Smooth muscle cell (in vitro differentiated cells): ENCODE results near the gene JUNB. TPM values are rescaled to one million over a fixed set of nuclear protein-coding genes. Genes with fewer than 3 reads are reported as not detected.
"Not testable (repeated sequence)": the region's sequence is repeated elsewhere in the genome, so short reads cannot be mapped to it uniquely, and the experiment has no call there.

ENCODE experiments used
- DNase-seq: peaks from one replicate; lab custom pipeline; 2025; ENCODE audit not compliant: unreplicated experiment; lab: John Stamatoyannopoulos, UW
- H2AFZ ChIP-seq: fragments of 200-600 bp; sonication (generic); 2 replicates; pipeline ENCODE4 v1.6.0; 2016; ENCODE audit warnings: antibody characterized with exemption, low read depth, mild to moderate bottlenecking
- H3F3A ChIP-seq: fragments of 200-600 bp; sonication (generic); 2 replicates; pipeline ENCODE4 v1.6.0; 2017; ENCODE audit warnings: antibody characterized with exemption, low read depth
- H3K27ac ChIP-seq: fragments of 200-600 bp; sonication (generic); 2 replicates; pipeline ENCODE4 v1.5.1; 2016; ENCODE audit warnings: low read depth, mild to moderate bottlenecking
- H3K27me3 ChIP-seq: fragments of 200-600 bp; sonication (generic); 2 replicates; pipeline ENCODE4 v1.6.1; 2016; ENCODE audit warnings: low read depth, mild to moderate bottlenecking
- H3K36me3 ChIP-seq: fragments of 200-600 bp; sonication (generic); 2 replicates; pipeline ENCODE4 v1.5.1; 2016; ENCODE audit warnings: low read depth
- H3K4me1 ChIP-seq: fragments of 200-600 bp; sonication (generic); 2 replicates; pipeline ENCODE4 v1.5.1; 2016; ENCODE audit warnings: low read depth
- H3K4me2 ChIP-seq: fragments of 200-600 bp; sonication (generic); 2 replicates; pipeline ENCODE4 v1.6.0; 2016; ENCODE audit warnings: mild to moderate bottlenecking
- H3K4me3 ChIP-seq: fragments of 200-600 bp; sonication (generic); 2 replicates; pipeline ENCODE4 v1.5.1; 2016; ENCODE audit warnings: mild to moderate bottlenecking
- H3K79me2 ChIP-seq: fragments of 200-600 bp; sonication (generic); 2 replicates; pipeline ENCODE4 v1.6.0; 2016; ENCODE audit warnings: low read depth, mild to moderate bottlenecking
- H3K9ac ChIP-seq: fragments of 200-600 bp; sonication (generic); 2 replicates; pipeline ENCODE4 v1.6.0; 2016; ENCODE audit warnings: low read depth
- H3K9me3 ChIP-seq: fragments of 200-600 bp; sonication (generic); replicated peaks from 2 replicates; pipeline ENCODE4 v1.5.1; 2016; ENCODE audit warnings: low read depth
- H4K20me1 ChIP-seq: fragments of 200-600 bp; sonication (generic); 2 replicates; pipeline ENCODE4 v1.6.0; 2016; ENCODE audit warnings: low read depth
- WGBS: methylation state at CpG from one replicate; pipeline ENCODE4 v1.1.7; 2016; ENCODE audit warnings: low lambda C conversion rate; 5-methylcytosine and 5-hydroxymethylcytosine counted together
- polyA plus RNA-seq: library from polyadenylated mRNA; unstranded; fragments of >200 nt; fragmentation: Nextera tagmentation; extraction: Ambion mirVana; gene quantifications from 2 replicates; pipeline ENCODE4 v1.2.1, GENCODE V29; 2016
- total RNA-seq: library from RNA; depleted of rRNA; stranded (reverse); fragments of >200 nt; gene quantifications from 2 replicates; pipeline ENCODE4 v1.2.3, GENCODE V29; 2014
- TF ChIP-seq, protein P1 (sequence below): fragments of 200-600 bp; sonication (generic); IDR thresholded peaks from 2 replicates; pipeline ENCODE4 v1.5.1; 2017; ENCODE audit warnings: borderline replicate concordance, mild to moderate bottlenecking, antibody characterized with exemption; ENCODE audit not compliant: insufficient read depth, poor library complexity, severe bottlenecking

The JUNB gene
- total and polyA plus RNA-seq, 2 experiments from 2014 or later = 687 to 1,575 TPM

DNA sequence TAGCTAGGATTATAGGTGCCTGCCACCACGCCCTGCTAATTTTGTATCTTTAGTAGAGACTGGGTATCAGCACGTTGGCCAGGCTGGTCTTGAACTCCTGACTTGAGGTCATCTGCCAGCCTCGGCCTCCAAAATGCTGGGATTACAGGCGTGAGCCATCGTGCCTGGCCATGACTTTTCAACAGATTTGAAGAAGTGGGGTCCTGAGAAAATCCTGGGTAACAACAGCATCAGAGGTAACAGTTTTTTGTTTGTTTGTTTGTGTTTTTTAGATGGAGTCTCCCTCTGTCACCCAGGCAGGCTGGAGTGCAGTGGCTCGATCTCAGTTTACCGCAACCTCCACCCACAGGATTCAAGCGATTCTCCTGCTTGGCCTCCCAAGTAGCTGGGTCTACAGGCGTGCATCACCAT lies 3.7 kb downstream of the JUNB start:
- H3K36me3 ChIP-seq = no peaks in the 10 kb centered on the region
- H3K4me3 ChIP-seq = peak overlapping the region; percentile 4
- H3K79me2 ChIP-seq = peaks cover 20% of the 10 kb centered on the region
- WGBS = 88% methylated on average over 9 of the region's 9 CpGs
- H3K9ac ChIP-seq = no peak overlapping the region
- no peak overlapping the region for H2AFZ ChIP-seq
- H3F3A ChIP-seq = peaks cover 30% of the 10 kb centered on the region
- H3K4me2 ChIP-seq = peak overlapping the region; percentile 93
- H3K4me1 ChIP-seq = peaks cover 9% of the 10 kb centered on the region
- H3K27me3 ChIP-seq = no peaks in the 10 kb centered on the region
- no peak for DNase-seq
- no peaks in the 10 kb centered on the region for H3K9me3 ChIP-seq
- H4K20me1 ChIP-seq = peaks cover 24% of the 10 kb centered on the region
- TF ChIP-seq, protein P1, sequence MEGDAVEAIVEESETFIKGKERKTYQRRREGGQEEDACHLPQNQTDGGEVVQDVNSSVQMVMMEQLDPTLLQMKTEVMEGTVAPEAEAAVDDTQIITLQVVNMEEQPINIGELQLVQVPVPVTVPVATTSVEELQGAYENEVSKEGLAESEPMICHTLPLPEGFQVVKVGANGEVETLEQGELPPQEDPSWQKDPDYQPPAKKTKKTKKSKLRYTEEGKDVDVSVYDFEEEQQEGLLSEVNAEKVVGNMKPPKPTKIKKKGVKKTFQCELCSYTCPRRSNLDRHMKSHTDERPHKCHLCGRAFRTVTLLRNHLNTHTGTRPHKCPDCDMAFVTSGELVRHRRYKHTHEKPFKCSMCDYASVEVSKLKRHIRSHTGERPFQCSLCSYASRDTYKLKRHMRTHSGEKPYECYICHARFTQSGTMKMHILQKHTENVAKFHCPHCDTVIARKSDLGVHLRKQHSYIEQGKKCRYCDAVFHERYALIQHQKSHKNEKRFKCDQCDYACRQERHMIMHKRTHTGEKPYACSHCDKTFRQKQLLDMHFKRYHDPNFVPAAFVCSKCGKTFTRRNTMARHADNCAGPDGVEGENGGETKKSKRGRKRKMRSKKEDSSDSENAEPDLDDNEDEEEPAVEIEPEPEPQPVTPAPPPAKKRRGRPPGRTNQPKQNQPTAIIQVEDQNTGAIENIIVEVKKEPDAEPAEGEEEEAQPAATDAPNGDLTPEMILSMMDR = no peak
- peak overlapping the region; percentile 96 for H3K27ac ChIP-seq

DNA sequence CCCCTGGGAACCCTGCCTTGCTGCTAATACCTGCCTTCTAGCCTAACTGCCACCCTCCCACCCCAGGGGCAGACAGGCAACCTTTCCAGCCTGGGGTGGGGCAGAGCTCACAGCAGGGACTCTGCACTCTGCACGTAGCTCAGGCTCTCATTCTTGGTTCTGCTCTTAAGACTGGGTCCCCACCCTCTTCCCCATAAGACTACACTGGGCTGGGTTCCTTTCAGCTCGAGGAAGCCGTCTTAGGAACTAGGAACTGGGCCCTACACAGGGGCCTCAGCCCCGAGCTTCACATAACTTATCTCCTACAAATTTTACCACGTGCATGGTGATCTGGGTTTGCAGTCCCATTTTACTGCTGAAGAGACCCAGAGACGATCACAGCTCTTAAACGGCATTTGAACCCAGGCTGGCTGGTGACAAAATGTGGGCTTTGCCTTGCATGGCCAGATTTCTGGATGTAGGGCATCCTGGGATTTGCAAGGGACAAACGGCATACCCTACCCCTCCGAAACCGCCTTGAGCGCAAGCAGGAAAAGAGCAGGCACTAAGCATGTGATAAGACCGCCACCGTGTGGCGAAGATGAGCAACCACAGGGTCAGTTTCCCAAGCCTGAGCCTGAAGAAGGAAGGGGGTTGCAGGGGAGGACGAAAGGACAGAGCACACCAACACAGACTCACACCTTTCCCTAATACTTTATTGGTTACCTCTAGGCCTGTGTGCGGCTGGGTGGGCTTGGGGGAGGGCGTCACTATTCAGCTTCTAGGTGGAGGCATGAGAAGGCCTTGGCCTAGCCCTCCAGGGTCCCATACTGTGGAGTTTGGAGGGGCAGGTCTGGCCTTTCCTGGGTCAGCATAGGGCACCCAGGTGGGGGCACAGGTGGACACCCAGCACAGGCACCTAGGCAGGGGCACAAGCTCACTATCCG lies 5.1 kb downstream of the JUNB start:
- DNase-seq = no peak
- H3K4me1 ChIP-seq = peaks cover 5% of the 10 kb centered on the region
- H3K9me3 ChIP-seq = no peaks in the 10 kb centered on the region

DNA sequence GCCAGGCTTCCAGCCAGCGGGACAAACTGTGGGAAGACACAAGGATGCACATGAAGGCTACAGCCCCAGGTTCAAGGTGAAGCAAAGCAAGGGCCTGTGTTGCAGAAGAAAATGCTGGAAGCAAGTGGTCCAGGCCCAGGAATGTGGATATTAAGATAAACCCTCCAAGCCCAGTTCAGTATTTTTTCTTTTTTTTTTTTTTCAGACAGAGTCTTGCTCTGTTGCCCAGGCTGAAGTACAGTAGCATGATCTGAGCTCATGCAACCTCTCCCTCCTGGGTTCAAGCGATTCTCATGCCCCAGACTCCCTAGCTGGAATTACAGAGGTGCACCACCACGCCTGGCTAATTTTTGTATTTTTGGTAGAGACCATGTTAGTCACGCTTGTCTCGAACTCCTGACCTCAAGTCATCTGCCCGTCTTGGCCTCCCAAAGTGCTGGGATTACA lies 5.9 kb downstream of the JUNB start:
- no peak overlapping the region for H3K9ac ChIP-seq
- H3K4me3 ChIP-seq = no peak overlapping the region
- peaks cover 19% of the 10 kb centered on the region for H3F3A ChIP-seq
- H3K4me2 ChIP-seq = no peak overlapping the region
- H3K36me3 ChIP-seq = no peaks in the 10 kb centered on the region
- no peaks in the 10 kb centered on the region for H3K27me3 ChIP-seq
- no peak overlapping the region for H2AFZ ChIP-seq
- H3K4me1 ChIP-seq = peaks cover 6% of the 10 kb centered on the region
- H3K79me2 ChIP-seq = peaks cover 17% of the 10 kb centered on the region
- 97% methylated on average over 6 of the region's 6 CpGs for WGBS
- no peaks in the 10 kb centered on the region for H3K9me3 ChIP-seq
- H3K27ac ChIP-seq = no peak overlapping the region
- no peak for DNase-seq
- peaks cover 22% of the 10 kb centered on the region for H4K20me1 ChIP-seq
- TF ChIP-seq, protein P1 = no peak

More for the DNA sequence above, 5.1 kb downstream of the JUNB start:
- Histone ChIP-seq H3K79me2 (peaks cover 25% of the 10 kb centered on the region), H4K20me1 (peaks cover 30% of the 10 kb centered on the region), H3K27me3 (no peaks in the 10 kb centered on the region), H2AFZ (no peak overlapping the region), H3K27ac (peak overlapping the region; percentile 96), H3F3A (peaks cover 25% of the 10 kb centered on the region), H3K4me2 (peak overlapping the region; percentile 47), H3K36me3 (no peaks in the 10 kb centered on the region), H3K9ac (no peak overlapping the region), H3K4me3 (no peak overlapping the region)
- WGBS = 6% methylated on average over 18 of the region's 18 CpGs
- TF ChIP-seq, protein P1 = peak; percentile 85

DNA sequence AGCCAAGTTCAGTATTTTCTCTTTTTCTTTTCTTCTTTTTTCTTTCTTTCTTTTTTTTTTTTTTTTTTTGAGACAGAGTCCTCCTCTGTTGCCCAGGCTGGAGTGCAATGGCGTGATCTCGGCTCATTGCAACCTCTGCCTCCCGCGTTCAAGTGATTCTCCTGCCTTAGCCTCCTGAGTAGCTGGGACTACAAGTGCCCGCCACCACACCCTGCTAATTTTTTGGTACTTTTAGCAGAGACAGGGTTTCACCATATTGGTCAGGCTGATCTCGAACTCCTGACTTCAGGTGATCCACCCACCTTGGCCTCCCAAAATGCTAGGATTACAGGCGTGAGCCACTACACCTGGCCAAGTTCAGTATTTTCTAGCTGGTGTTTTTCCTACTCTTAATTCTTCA lies 6.3 kb downstream of the JUNB start:
- H3K4me2 ChIP-seq, H3K27me3 ChIP-seq, H3K27ac ChIP-seq, H3K36me3 ChIP-seq, DNase-seq, H3K9ac ChIP-seq, H3K9me3 ChIP-seq, H3K4me3 ChIP-seq, H2AFZ ChIP-seq: not testable (repeated sequence)
- 98% methylated on average over 7 of the region's 7 CpGs for WGBS
- H4K20me1 ChIP-seq = peaks cover 18% of the 10 kb centered on the region
- H3K4me1 ChIP-seq = peaks cover 11% of the 10 kb centered on the region
- H3F3A ChIP-seq = peaks cover 14% of the 10 kb centered on the region
- H3K79me2 ChIP-seq = peaks cover 13% of the 10 kb centered on the region
